Measurements from ENCODE around the gene PES1.
A peak's percentile ranks its signal among the peaks of the same experiment; 100 is the strongest.

PES1 gene

DNA sequence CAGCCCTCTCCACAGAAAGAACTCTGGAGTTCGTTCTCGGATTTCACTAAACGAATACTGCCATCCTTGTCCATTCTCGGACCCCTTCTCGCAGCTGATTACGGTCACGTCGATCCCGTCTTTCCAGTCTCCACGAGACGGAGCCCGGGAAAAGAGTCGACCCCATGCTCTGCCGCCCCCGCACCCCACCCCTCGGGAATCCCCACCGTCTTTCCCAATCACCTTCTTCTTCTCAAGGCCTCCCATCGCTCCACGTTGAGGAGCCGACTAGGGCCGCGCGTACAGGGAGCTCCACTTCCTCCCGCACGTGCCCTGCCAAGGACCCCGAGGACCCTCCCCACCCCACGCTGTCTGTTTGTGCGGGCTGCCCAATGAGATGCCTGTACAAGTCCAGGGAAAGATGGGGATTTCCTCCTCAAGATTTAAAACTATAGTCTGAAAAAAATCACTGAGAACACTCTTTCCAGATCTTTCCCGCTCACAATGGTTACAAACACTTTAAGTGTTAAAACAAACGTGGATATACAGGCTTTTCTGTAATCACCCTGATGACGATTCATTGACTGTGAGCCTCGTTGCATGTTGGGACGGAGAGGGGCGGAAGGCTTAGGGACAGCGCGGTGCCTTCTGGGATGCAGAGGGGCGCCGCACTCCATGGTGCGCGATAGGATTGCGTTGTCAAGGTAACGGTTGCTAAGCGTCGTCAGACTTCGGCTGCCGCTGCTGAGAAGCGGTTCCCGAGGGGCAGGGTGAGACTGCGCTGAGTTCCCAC lies at the start of gene PES1:
TSS of gene PES1 (minus strand) at position 323 of the 772 bp plus-strand sequence. CDS start at position 246, 77 bp downstream.
- no peaks in the 10 kb centered on the region; the same call in 1 of the 2 replicates for H4K20me1 ChIP-seq (ENCODE audit: low read depth, low read length)
- peak within 1 kb of the TSS; percentile 68 for H3K27ac ChIP-seq (ENCODE audit: low read depth, low read length)
- H3K27me3 ChIP-seq (ENCODE audit: low read length): no peaks in the 10 kb centered on the region
- H3K79me2 ChIP-seq (ENCODE audit: insufficient read depth, low read length): peaks cover 28% of the 10 kb centered on the region
- peak within 1 kb of the TSS; percentile 15 for H2AFZ ChIP-seq (ENCODE audit: low read depth, low read length, severe bottlenecking)
- H3K4me3 ChIP-seq (ENCODE audit: insufficient read depth, low read length, poor library complexity, severe bottlenecking): peak within 1 kb of the TSS; percentile 94
- peak within 1 kb of the TSS; percentile 78 for H3K9ac ChIP-seq (ENCODE audit: low read length)
- no peaks in the 10 kb centered on the region for H3K9me3 ChIP-seq (ENCODE audit: insufficient read depth, low read length)
- H3K36me3 ChIP-seq (ENCODE audit: low read length): no peaks in the 10 kb centered on the region
- H3K9me2 ChIP-seq (replicated peaks; ENCODE audit: insufficient read depth, low read length): no peaks in the 10 kb centered on the region
- peak within 1 kb of the TSS; percentile 62 for H3K4me2 ChIP-seq (ENCODE audit: low read depth, low read length, poor library complexity, severe bottlenecking)
- TF ChIP-seq EZH2phosphoT487 (conservative IDR thresholded peaks at IDR 0.05; ENCODE audit: low read length) (no peak), CTCF (IDR thresholded peaks at IDR 0.05; ENCODE audit: insufficient read depth, low read length, poor library complexity, severe bottlenecking) (no peak)
- no peaks in the 10 kb centered on the region for H3F3A ChIP-seq (ENCODE audit: insufficient read depth)

- Histone ChIP-seq H3F3A (ENCODE audit: insufficient read depth) (no peaks in the 10 kb centered on the region), H3K27me3 (ENCODE audit: low read length) (no peaks in the 10 kb centered on the region), H4K20me1 (ENCODE audit: low read depth, low read length) (no peaks in the 10 kb centered on the region), H3K4me3 (ENCODE audit: insufficient read depth, low read length, poor library complexity, severe bottlenecking) (no peak overlapping the region), H2AFZ (ENCODE audit: low read depth, low read length, severe bottlenecking) (no peak overlapping the region), H3K4me2 (ENCODE audit: low read depth, low read length, poor library complexity, severe bottlenecking) (no peak overlapping the region), H3K27ac (ENCODE audit: low read depth, low read length) (no peak overlapping the region), H3K36me3 (ENCODE audit: low read length) (no peaks in the 10 kb centered on the region), H3K9me3 (ENCODE audit: insufficient read depth, low read length) (no peaks in the 10 kb centered on the region), H3K79me2 (ENCODE audit: insufficient read depth, low read length) (no peaks in the 10 kb centered on the region), H3K9ac (ENCODE audit: low read length) (no peak overlapping the region), H3K9me2 (replicated peaks; ENCODE audit: insufficient read depth, low read length) (no peaks in the 10 kb centered on the region)
- no peak for TF ChIP-seq EZH2phosphoT487 (conservative IDR thresholded peaks at IDR 0.05; ENCODE audit: low read length)
- TF ChIP-seq CTCF (IDR thresholded peaks at IDR 0.05; ENCODE audit: insufficient read depth, low read length, poor library complexity, severe bottlenecking): no peak
Observed at GRCh38 chr22:30640839-30641430, 49.2 kb upstream of the PES1 start.

DNA sequence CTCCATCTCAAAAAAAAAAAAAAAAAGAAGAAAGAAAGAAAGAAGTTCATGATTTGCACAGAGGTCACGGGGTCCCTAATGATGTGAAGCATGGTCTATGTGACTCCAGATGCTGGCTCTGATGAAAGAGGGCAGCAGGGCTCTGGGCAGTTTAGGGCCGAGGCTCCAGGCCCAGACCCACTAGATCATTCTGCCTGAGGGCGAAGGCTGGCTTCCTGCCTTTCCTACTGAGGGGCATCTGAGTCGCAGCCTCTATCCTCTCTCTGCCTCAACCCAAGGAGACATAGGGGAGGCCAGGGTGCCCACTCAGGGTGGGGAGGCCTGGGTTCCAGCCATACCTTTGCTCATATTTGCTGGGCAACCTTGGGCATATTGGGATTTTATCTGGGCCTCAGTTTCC lies 48.7 kb upstream of the PES1 start:
- H2AFZ ChIP-seq (ENCODE audit: low read depth, low read length, severe bottlenecking): no peak overlapping the region
- H3K4me2 ChIP-seq (ENCODE audit: low read depth, low read length, poor library complexity, severe bottlenecking): no peak overlapping the region

More for the DNA sequence above, 48.7 kb upstream of the PES1 start:
- H3F3A ChIP-seq (ENCODE audit: insufficient read depth): no peaks in the 10 kb centered on the region
- H3K4me3 ChIP-seq (ENCODE audit: insufficient read depth, low read length, poor library complexity, severe bottlenecking): no peak overlapping the region
- H3K36me3 ChIP-seq (ENCODE audit: low read length): no peaks in the 10 kb centered on the region
- H3K27ac ChIP-seq (ENCODE audit: low read depth, low read length): no peak overlapping the region
- no peaks in the 10 kb centered on the region for H3K27me3 ChIP-seq (ENCODE audit: low read length)
- no peak overlapping the region for H3K9ac ChIP-seq (ENCODE audit: low read length)
- H3K9me2 ChIP-seq (replicated peaks; ENCODE audit: insufficient read depth, low read length): no peaks in the 10 kb centered on the region
- H4K20me1 ChIP-seq (ENCODE audit: low read depth, low read length): no peaks in the 10 kb centered on the region
- no peaks in the 10 kb centered on the region for H3K9me3 ChIP-seq (ENCODE audit: insufficient read depth, low read length)
- TF ChIP-seq CTCF (IDR thresholded peaks at IDR 0.05; ENCODE audit: insufficient read depth, low read length, poor library complexity, severe bottlenecking) (no peak), EZH2phosphoT487 (conservative IDR thresholded peaks at IDR 0.05; ENCODE audit: low read length) (no peak)
- H3K79me2 ChIP-seq (ENCODE audit: insufficient read depth, low read length): no peaks in the 10 kb centered on the region

Data from SU-DHL-6 (cell line).